HepG2 (cell line): Measurements from ENCODE around the gene CLIC1. TPM values are rescaled to one million over a fixed set of nuclear protein-coding genes. Genes with fewer than 3 reads are reported as not detected.

Experiments
- ATAC-seq: fragments of 200-7000 bp; cut with Tn5 transposase; 3 replicates; pipeline ENCODE4 v1.9.1; 2020; ENCODE audit warnings: mild to moderate bottlenecking, moderate library complexity
- BruUV-seq: library from RNA; stranded (reverse); fragments of 400-500 nt; replicated peaks from 2 replicates; lab custom pipeline; 2021; lab: Mats Ljungman, UMichigan
- CTCF ChIA-PET: fragments of 300-600 bp; formaldehyde crosslinking; extraction: SDS; loops from one replicate; lab custom pipeline; 2021; ENCODE audit warnings: low total read pairs, inconsistent platforms, low intra/inter-chr PET ratio; lab: Yijun Ruan, JAX
- POLR2A ChIA-PET: fragments of 350-600 bp; sonication (Branson Sonifier 250); formaldehyde crosslinking; loops from one replicate; lab custom pipeline; 2020; ENCODE audit warnings: antibody characterized with exemption, inconsistent platforms; lab: Yijun Ruan, JAX
- DNase-seq: peaks from one replicate; pipeline ENCODE4 v3.0.0-alpha.2; 2015; ENCODE audit warnings: low spot score
- FAIRE-seq: peaks from 3 replicates; lab custom pipeline; 2011; peaks lifted over from hg19 to GRCh38; lab: Jason Lieb, UNC
- H2AFZ ChIP-seq: one replicate; pipeline ENCODE4 v1.6.1; 2011; ENCODE audit warnings: low read length, inconsistent platforms
- H3K27ac ChIP-seq: fragments of 300-600 bp; 3 replicates; pipeline ENCODE4 v1.8.0; 2011; ENCODE audit warnings: mixed run types, mild to moderate bottlenecking, mixed read lengths, low read length, inconsistent platforms; ENCODE audit not compliant: insufficient read depth; ENCODE audit errors: extremely low read length
- H3K27me3 ChIP-seq, 2 experiments: fragments of 200-600 bp in 1 of 2; 2 replicates in 1 of 2; 3 replicates in 1 of 2; pipeline versions ENCODE4 v1.6.0 to v1.8.0; 2011; ENCODE audit warnings: low read length in 2 of 2, mild to moderate bottlenecking in 2 of 2, moderate library complexity in 2 of 2, inconsistent platforms in 1 of 2; ENCODE audit not compliant: insufficient read depth in 2 of 2, control insufficient read depth in 1 of 2
- H3K36me3 ChIP-seq, 2 experiments: fragments of 200-600 bp in 1 of 2; replicated peaks in 1 of 2; 2 replicates in 1 of 2; 3 replicates in 1 of 2; pipeline versions ENCODE4 v1.5.1 to v1.8.0; 2011; ENCODE audit warnings: low read length in 2 of 2, inconsistent platforms in 1 of 2; ENCODE audit not compliant: insufficient read depth in 2 of 2, control insufficient read depth in 1 of 2
- H3K4me1 ChIP-seq: 2 replicates; pipeline ENCODE4 v1.5.1; 2012; ENCODE audit warnings: low read length, inconsistent platforms; ENCODE audit not compliant: insufficient read depth
- H3K4me2 ChIP-seq: 2 replicates; pipeline ENCODE4 v1.6.0; 2011; ENCODE audit warnings: low read depth, low read length, inconsistent platforms
- H3K4me3 ChIP-seq, 3 experiments: fragments of 200-600 bp in 1 of 3; sonication (generic), shearing (Covaris generic) in 1 of 3; replicated peaks in 1 of 3; 2 replicates each; pipeline ENCODE4 v1.5.1; 2011 to 2016; ENCODE audit warnings: low read length in 3 of 3, inconsistent platforms in 2 of 3, low read depth in 2 of 3, mild to moderate bottlenecking in 2 of 3, control low read depth in 1 of 3, mixed read lengths in 1 of 3; ENCODE audit not compliant: insufficient read depth in 1 of 3
- H3K79me2 ChIP-seq: one replicate; pipeline ENCODE4 v1.6.1; 2011; ENCODE audit warnings: low read length, inconsistent platforms; ENCODE audit not compliant: insufficient read depth
- H3K9ac ChIP-seq: 2 replicates; pipeline ENCODE4 v1.6.0; 2011; ENCODE audit warnings: mild to moderate bottlenecking, low read depth, low read length, inconsistent platforms; ENCODE audit not compliant: insufficient read depth
- H3K9me3 ChIP-seq: 2 replicates; pipeline ENCODE4 v1.5.1; 2012; ENCODE audit warnings: mild to moderate bottlenecking, low read length
- H4K20me1 ChIP-seq: 2 replicates; pipeline ENCODE4 v1.6.0; 2011; ENCODE audit warnings: inconsistent platforms, mild to moderate bottlenecking, low read length, moderate library complexity; ENCODE audit not compliant: insufficient read depth
- ARNT2 ChIP-seq: sonication (generic); formaldehyde crosslinking; IDR thresholded peaks from 2 replicates; pipeline ENCODE4 v1.8.0; 2022; ENCODE audit warnings: mild to moderate bottlenecking, low read depth, missing genetic modification reagents, moderate library complexity
- BCL6 ChIP-seq: IDR thresholded peaks from 2 replicates; pipeline ENCODE4 v1.6.1; 2016; ENCODE audit warnings: missing genetic modification reagents, missing compliant biosample characterization
- GABPB1 ChIP-seq: IDR thresholded peaks from 2 replicates; pipeline ENCODE4 v1.6.1; 2016; ENCODE audit warnings: mild to moderate bottlenecking, missing genetic modification reagents, moderate library complexity, missing compliant biosample characterization
- HMG20A ChIP-seq: IDR thresholded peaks from 2 replicates; pipeline ENCODE4 v1.6.1; 2016; ENCODE audit warnings: borderline replicate concordance
- PITX1 ChIP-seq: sonication (generic); formaldehyde crosslinking; IDR thresholded peaks from 2 replicates; pipeline ENCODE4 v1.5.1; 2020; ENCODE audit warnings: mild to moderate bottlenecking, missing genetic modification reagents
- POLR2AphosphoS2 ChIP-seq: IDR thresholded peaks from 2 replicates; pipeline ENCODE4 v1.6.1; 2011; ENCODE audit warnings: low read depth, low read length, improper control_type of control experiment
- STAG1 ChIP-seq: sonication (generic); formaldehyde crosslinking; IDR thresholded peaks from 2 replicates; pipeline ENCODE4 v1.4.0; 2020; ENCODE audit warnings: missing genetic modification reagents
- ZBTB38 ChIP-seq: sonication (generic); formaldehyde crosslinking; IDR thresholded peaks from 2 replicates; pipeline ENCODE4 v1.5.1; 2020; ENCODE audit warnings: mild to moderate bottlenecking, missing genetic modification reagents
- ZFY ChIP-seq: sonication (generic); formaldehyde crosslinking; IDR thresholded peaks from 2 replicates; pipeline ENCODE4 v1.4.0; 2020; ENCODE audit warnings: missing genetic modification reagents
- ZMYM4 ChIP-seq: sonication (generic); formaldehyde crosslinking; IDR thresholded peaks from 2 replicates; pipeline ENCODE4 v1.8.1; 2023; ENCODE audit warnings: mild to moderate bottlenecking, missing genetic modification reagents
- ZNF33B ChIP-seq: sonication (generic); formaldehyde crosslinking; IDR thresholded peaks from 2 replicates; pipeline ENCODE4 v1.5.1; 2020; ENCODE audit warnings: mild to moderate bottlenecking, missing genetic modification reagents
- ZNF781 ChIP-seq: sonication (generic); formaldehyde crosslinking; IDR thresholded peaks from 2 replicates; pipeline ENCODE4 v1.5.1; 2020; ENCODE audit warnings: borderline replicate concordance, mild to moderate bottlenecking, missing genetic modification reagents; ENCODE audit errors: not compliant biosample characterization
- WGBS: methylation state at CpG from one replicate; pipeline ENCODE4 v1.1.6; 2017; ENCODE audit warnings: low lambda C conversion rate; 5-methylcytosine and 5-hydroxymethylcytosine counted together
- in situ Hi-C: cut with HindIII; loops from 2 replicates; pipeline ENCODE4 v1.10.0; 2017; ENCODE audit warnings: low pct_unique_long_range_greater_than_20kb; ENCODE audit not compliant: extremely low pct_ligation_motif_present
- intact Hi-C: fragments of 100-400 bp; cut with micrococcal nuclease; formaldehyde crosslinking; loops from one replicate; pipeline ENCODE4 v1.10.0; 2022; ENCODE audit not compliant: unreplicated experiment
- polyA plus RNA-seq, 8 experiments: library from polyadenylated mRNA; depleted of rRNA in 3 of 8; stranded (reverse) in 7 of 8; unstranded in 1 of 8; fragments of >200 nt; fragmentation: Illumina TruSeq in 4 of 8; extraction: Trizol in 4 of 8; gene quantifications; 2 replicates each; pipeline versions ENCODE4 v1.2.1 to v1.2.3, GENCODE V29; 2011 to 2016; ENCODE audit warnings: low read depth in 4 of 8, missing spikeins in 1 of 8, mixed read lengths in 1 of 8; ENCODE audit not compliant: insufficient read depth in 1 of 8
- total RNA-seq, 5 experiments: library from RNA; depleted of rRNA; stranded (reverse); fragments of >200 nt; fragmentation: Illumina TruSeq; extraction: Trizol; gene quantifications; 2 replicates each; pipeline ENCODE4 v1.2.3, GENCODE V29; 2016; ENCODE audit warnings: low read depth in 1 of 5
- TF ChIP-seq, protein P1 (sequence below): sonication (generic); formaldehyde crosslinking; IDR thresholded peaks from 2 replicates; pipeline ENCODE4 v1.4.0; 2020; ENCODE audit warnings: mild to moderate bottlenecking, missing genetic modification reagents
- TF ChIP-seq, protein P2 (sequence below): sonication (generic); formaldehyde crosslinking; IDR thresholded peaks from 2 replicates; pipeline ENCODE4 v1.4.0; 2020; ENCODE audit warnings: mild to moderate bottlenecking, missing genetic modification reagents
- TF ChIP-seq, protein P3 (sequence below): sonication (generic); formaldehyde crosslinking; IDR thresholded peaks from 2 replicates; pipeline ENCODE4 v1.4.0; 2020; ENCODE audit warnings: mild to moderate bottlenecking, missing genetic modification reagents
- TF ChIP-seq, protein P4 (sequence below): IDR thresholded peaks from 2 replicates; pipeline ENCODE4 v1.6.1; 2012; ENCODE audit warnings: inconsistent platforms
- TF ChIP-seq, protein P5 (sequence below): sonication (generic); formaldehyde crosslinking; IDR thresholded peaks from 2 replicates; pipeline ENCODE4 v1.4.0; 2020; ENCODE audit warnings: mild to moderate bottlenecking, missing genetic modification reagents
- TF ChIP-seq, protein P6 (sequence below): IDR thresholded peaks from 2 replicates; pipeline ENCODE4 v1.6.1; 2016; ENCODE audit warnings: missing biosample characterization, missing genetic modification reagents, low read depth

CLIC1 gene
- total and polyA plus RNA-seq, 2 of the 13 experiments (the other 11 are each of a cell fraction or from before 2014, with no cell fraction given) = 602 to 891 TPM

DNA sequence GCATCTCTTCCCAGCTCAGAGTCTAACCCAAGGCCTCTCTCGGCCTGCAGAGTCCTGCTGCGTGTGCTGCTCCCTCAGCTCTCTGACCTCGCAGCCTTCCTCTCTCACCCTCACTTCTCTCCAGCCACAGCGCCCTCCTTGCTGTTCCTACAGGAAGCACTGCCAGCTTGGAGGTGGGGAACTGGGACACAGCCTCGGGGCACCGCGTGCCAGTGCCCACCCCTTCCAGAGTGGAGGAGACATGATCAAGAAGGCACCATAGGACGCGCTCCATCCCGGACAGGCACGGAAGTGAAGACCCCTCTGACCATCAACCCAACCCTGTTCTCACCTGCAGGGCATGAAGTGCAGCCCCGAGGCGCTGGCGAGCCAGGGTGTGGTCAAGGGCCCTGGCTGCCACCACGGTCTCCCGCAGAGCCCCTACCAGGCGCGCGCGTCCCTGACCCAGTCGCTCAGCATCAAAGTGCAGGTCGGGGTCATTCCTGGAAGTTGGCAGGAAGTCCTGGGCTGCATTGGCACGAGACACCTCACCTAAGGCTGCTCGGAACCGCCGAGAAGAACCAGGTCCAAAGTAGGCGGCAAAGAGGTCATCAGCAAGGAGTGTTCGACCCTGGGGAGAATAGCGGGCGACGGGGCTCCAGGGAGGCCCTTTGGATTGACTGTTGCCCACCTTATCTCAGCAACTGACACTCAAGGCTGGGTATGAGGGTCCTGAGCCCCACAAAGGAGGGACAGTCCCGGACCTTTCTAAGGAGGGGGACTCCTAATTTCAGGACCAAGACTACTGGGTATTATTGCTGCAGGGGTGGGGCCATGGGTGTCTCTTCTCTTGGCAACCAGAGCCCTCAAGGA is 39.5 kb upstream of the CLIC1 start:
- 40% methylated on average over 22 of the region's 32 CpGs for WGBS
- no peak for DNase-seq
- ChIA-PET POLR2A (interaction anchor here (1.0 to 9.0 kb wide), 20 partner anchors 8 to 175 kb away, joined by 3 to 279 read pairs (median 6); partner anchors contain the start of genes ABHD16A, APOM, BAG6 and CLIC1), CTCF (no interaction called here)
- Histone ChIP-seq H3K36me3 (peaks cover 14% of the 10 kb centered on the region in 2 experiments; a peak in 4 of 5 replicates), H3K4me2 (peak overlapping the region; percentile 88), H4K20me1 (no peaks in the 10 kb centered on the region), H3K27ac (no peak overlapping the region), H3K27me3 (no peaks in the 10 kb centered on the region), H3K9me3 (no peaks in the 10 kb centered on the region), H2AFZ (no peak overlapping the region), H3K9ac (peak overlapping the region; percentile 62), H3K4me3 (peak overlapping the region; percentile 35 to 72 (median 45); a peak in 5 of 6 replicates), H3K4me1 (peaks cover 57% of the 10 kb centered on the region), H3K79me2 (no peaks in the 10 kb centered on the region)
- ATAC-seq = peak; percentile 27
- no peak for FAIRE-seq
- in situ Hi-C loops (no loop called here), intact Hi-C loops (loop anchor here (10.0 kb wide), 1 partner anchor 149 kb away; the partner anchor contains the start of gene C2)
- no TSS peak for BruUV-seq
- TF ChIP-seq, protein P1, sequence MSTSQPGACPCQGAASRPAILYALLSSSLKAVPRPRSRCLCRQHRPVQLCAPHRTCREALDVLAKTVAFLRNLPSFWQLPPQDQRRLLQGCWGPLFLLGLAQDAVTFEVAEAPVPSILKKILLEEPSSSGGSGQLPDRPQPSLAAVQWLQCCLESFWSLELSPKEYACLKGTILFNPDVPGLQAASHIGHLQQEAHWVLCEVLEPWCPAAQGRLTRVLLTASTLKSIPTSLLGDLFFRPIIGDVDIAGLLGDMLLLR (CRISPR knock-in tag) = 0 out of 2 replicates have a peak, but pooled peaks have one; percentile 27
- peak; percentile 48; the same call in 1 of the 2 replicates for TF ChIP-seq GABPB1 (CRISPR knock-in tag)
- TF ChIP-seq, protein P2, sequence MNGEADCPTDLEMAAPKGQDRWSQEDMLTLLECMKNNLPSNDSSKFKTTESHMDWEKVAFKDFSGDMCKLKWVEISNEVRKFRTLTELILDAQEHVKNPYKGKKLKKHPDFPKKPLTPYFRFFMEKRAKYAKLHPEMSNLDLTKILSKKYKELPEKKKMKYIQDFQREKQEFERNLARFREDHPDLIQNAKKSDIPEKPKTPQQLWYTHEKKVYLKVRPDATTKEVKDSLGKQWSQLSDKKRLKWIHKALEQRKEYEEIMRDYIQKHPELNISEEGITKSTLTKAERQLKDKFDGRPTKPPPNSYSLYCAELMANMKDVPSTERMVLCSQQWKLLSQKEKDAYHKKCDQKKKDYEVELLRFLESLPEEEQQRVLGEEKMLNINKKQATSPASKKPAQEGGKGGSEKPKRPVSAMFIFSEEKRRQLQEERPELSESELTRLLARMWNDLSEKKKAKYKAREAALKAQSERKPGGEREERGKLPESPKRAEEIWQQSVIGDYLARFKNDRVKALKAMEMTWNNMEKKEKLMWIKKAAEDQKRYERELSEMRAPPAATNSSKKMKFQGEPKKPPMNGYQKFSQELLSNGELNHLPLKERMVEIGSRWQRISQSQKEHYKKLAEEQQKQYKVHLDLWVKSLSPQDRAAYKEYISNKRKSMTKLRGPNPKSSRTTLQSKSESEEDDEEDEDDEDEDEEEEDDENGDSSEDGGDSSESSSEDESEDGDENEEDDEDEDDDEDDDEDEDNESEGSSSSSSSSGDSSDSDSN (CRISPR knock-in tag) = peak; percentile 27; the same call in 1 of the 2 replicates
- peak; percentile 97 for TF ChIP-seq BCL6 (CRISPR knock-in tag)
- TF ChIP-seq ZNF781 = peak; percentile 40
- TF ChIP-seq, protein P3, sequence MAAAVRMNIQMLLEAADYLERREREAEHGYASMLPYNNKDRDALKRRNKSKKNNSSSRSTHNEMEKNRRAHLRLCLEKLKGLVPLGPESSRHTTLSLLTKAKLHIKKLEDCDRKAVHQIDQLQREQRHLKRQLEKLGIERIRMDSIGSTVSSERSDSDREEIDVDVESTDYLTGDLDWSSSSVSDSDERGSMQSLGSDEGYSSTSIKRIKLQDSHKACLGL = peak; percentile 59; the same call in 1 of the 2 replicates
- TF ChIP-seq ARNT2 (CRISPR knock-in tag) = 0 out of 2 replicates have a peak, but pooled peaks have one; percentile 49
- TF ChIP-seq ZMYM4 (CRISPR knock-in tag) = no peak
- peak; percentile 61; the same call in 1 of the 2 replicates for TF ChIP-seq ZBTB38 (CRISPR knock-in tag)
- TF ChIP-seq ZNF33B (CRISPR knock-in tag) = no peak
- TF ChIP-seq ZFY (CRISPR knock-in tag) = peak; percentile 47; the same call in 1 of the 2 replicates
- 0 out of 2 replicates have a peak, but pooled peaks have one; percentile 19 for TF ChIP-seq HMG20A (CRISPR knock-in tag)
- TF ChIP-seq STAG1 = peak; percentile 16
- TF ChIP-seq, protein P4, sequence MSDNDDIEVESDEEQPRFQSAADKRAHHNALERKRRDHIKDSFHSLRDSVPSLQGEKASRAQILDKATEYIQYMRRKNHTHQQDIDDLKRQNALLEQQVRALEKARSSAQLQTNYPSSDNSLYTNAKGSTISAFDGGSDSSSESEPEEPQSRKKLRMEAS = peak; percentile 39
- TF ChIP-seq POLR2AphosphoS2 = no peak
- TF ChIP-seq, protein P5, sequence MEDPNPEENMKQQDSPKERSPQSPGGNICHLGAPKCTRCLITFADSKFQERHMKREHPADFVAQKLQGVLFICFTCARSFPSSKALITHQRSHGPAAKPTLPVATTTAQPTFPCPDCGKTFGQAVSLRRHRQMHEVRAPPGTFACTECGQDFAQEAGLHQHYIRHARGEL (CRISPR knock-in tag) = 0 out of 2 replicates have a peak, but pooled peaks have one; percentile 42
- TF ChIP-seq, protein P6, sequence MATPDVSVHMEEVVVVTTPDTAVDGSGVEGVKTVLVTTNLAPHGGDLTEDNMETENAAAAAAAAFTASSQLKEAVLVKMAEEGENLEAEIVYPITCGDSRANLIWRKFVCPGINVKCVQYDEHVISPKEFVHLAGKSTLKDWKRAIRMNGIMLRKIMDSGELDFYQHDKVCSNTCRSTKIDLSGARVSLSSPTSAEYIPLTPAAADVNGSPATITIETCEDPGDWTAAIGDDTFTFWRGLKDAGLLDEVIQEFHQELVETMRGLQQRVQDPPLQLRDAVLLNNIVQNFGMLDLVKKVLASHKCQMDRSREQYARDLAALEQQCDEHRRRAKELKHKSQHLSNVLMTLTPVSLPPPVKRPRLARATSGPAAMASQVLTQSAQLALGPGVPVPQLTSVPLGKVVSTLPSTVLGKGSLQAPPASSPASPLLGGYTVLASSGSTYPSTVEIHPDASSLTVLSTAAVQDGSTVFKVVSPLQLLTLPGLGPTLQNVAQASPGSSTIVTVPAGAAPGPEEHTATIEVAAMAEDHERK = no peak
- peak; percentile 35; the same call in 1 of the 2 replicates for TF ChIP-seq PITX1 (CRISPR knock-in tag)
